Urothelium cell line (cell line): ENCODE measurements around the gene HSPA9.

Experiments
- DNase-seq: peaks from one replicate; pipeline ENCODE4 v3.0.0; 2011; ENCODE audit warnings: low spot score, mixed read lengths
- FAIRE-seq: peaks from 2 replicates; lab custom pipeline; 2011; peaks lifted over from hg19 to GRCh38; lab: Jason Lieb, UNC

The HSPA9 gene

GRCh38 chr5:138575194-138576015, at the start of gene HSPA9:
HSPA9 (minus strand) TSS chr5:138575401; CDS start chr5:138575318, 83 bp downstream.
- DNase-seq = peak; percentile 97
- no peak for FAIRE-seq

- no peak for DNase-seq
- no peak for FAIRE-seq
Measured at GRCh38 chr5:138623053-138623452, 47.9 kb upstream of the HSPA9 start.

- no peak for FAIRE-seq
Measured at GRCh38 chr5:138622051-138622450, 46.9 kb upstream of the HSPA9 start.

GRCh38 chr5:138620663-138621224, 45.5 kb upstream of the HSPA9 start:
- FAIRE-seq (no peak), DNase-seq (no peak)

More at GRCh38 chr5:138622051-138622450, 46.9 kb upstream of the HSPA9 start:
- DNase-seq = no peak

GRCh38 chr5:138616508-138616907, 41.3 kb upstream of the HSPA9 start:
- no peak for DNase-seq
- no peak for FAIRE-seq

- no peak for DNase-seq
- FAIRE-seq = no peak
Measured at GRCh38 chr5:138615461-138615860, 40.3 kb upstream of the HSPA9 start.

GRCh38 chr5:138611678-138612218, 36.5 kb upstream of the HSPA9 start:
- no peak for FAIRE-seq

GRCh38 chr5:138610918-138611677, 35.9 kb upstream of the HSPA9 start:
- DNase-seq (no peak), FAIRE-seq (no peak)

More at GRCh38 chr5:138611678-138612218, 36.5 kb upstream of the HSPA9 start:
- DNase-seq = no peak

- FAIRE-seq (no peak), DNase-seq (no peak)
Measured at GRCh38 chr5:138610415-138610917, 35.3 kb upstream of the HSPA9 start.

- DNase-seq (no peak), FAIRE-seq (no peak)
Measured at GRCh38 chr5:138606378-138607064, 31.3 kb upstream of the HSPA9 start.

- DNase-seq (no peak), FAIRE-seq (no peak)
Measured at GRCh38 chr5:138605254-138605972, 30.2 kb upstream of the HSPA9 start.

- no peak for FAIRE-seq
- no peak for DNase-seq
Measured at GRCh38 chr5:138604176-138604785, 29.1 kb upstream of the HSPA9 start.

GRCh38 chr5:138603249-138603920, 28.2 kb upstream of the HSPA9 start:
- FAIRE-seq = no peak
- no peak for DNase-seq

- no peak for DNase-seq
- no peak for FAIRE-seq
Measured at GRCh38 chr5:138602371-138603000, 27.3 kb upstream of the HSPA9 start.

- FAIRE-seq = no peak
- DNase-seq = no peak
Measured at GRCh38 chr5:138601444-138601843, 26.2 kb upstream of the HSPA9 start.

GRCh38 chr5:138600446-138600845, 25.2 kb upstream of the HSPA9 start:
- no peak for FAIRE-seq

GRCh38 chr5:138597661-138598400, 22.6 kb upstream of the HSPA9 start:
- DNase-seq (no peak), FAIRE-seq (no peak)

More at GRCh38 chr5:138600446-138600845, 25.2 kb upstream of the HSPA9 start:
- no peak for DNase-seq
